T follicular helper cell (primary cell): ENCODE data around the gene TERB2.
"Not testable (repeated sequence)": the region's sequence is repeated elsewhere in the genome, so short reads cannot be mapped to it uniquely, and the experiment has no call there.

Experiments
- DNase-seq: peaks from one replicate; pipeline ENCODE4 v3.0.0-alpha.2; 2020; ENCODE audit warnings: low read depth
- total RNA-seq, 2 experiments: gene quantifications; one replicate each; lab custom pipeline; 2026; lab: John Stamatoyannopoulos, UW

TERB2 gene
- total RNA-seq = 0 reads per million in 2 experiments

GRCh38 chr15:44956388-44956787 is at the start of gene TERB2:
TSS of gene TERB2 (plus strand) at chr15:44956687. CDS start at chr15:44956719, 32 bp downstream.
- no peak for DNase-seq

- no peak for DNase-seq
Observed at GRCh38 chr15:44909423-44909822, 47.1 kb upstream of the TERB2 start.

- no peak for DNase-seq
Observed at GRCh38 chr15:44910981-44911625, 45.4 kb upstream of the TERB2 start.

GRCh38 chr15:44912186-44912585 is 44.3 kb upstream of the TERB2 start:
- DNase-seq = not testable (repeated sequence)

GRCh38 chr15:44912974-44913448 is 43.5 kb upstream of the TERB2 start:
- not testable (repeated sequence) for DNase-seq

- no peak for DNase-seq
Observed at GRCh38 chr15:44918136-44918535, 38.4 kb upstream of the TERB2 start.

GRCh38 chr15:44928658-44929057 is 27.8 kb upstream of the TERB2 start:
- DNase-seq = not testable (repeated sequence)

- not testable (repeated sequence) for DNase-seq
Observed at GRCh38 chr15:44930283-44930682, 26.2 kb upstream of the TERB2 start.

- DNase-seq = not testable (repeated sequence)
Observed at GRCh38 chr15:44958302-44958701, 1.8 kb downstream of the TERB2 start.

GRCh38 chr15:44968475-44968874 is 12.0 kb downstream of the TERB2 start:
- DNase-seq = no peak

- no peak for DNase-seq
Observed at GRCh38 chr15:44971036-44971435, 14.5 kb downstream of the TERB2 start.

- DNase-seq = not testable (repeated sequence)
Observed at GRCh38 chr15:44976183-44976582, 19.7 kb downstream of the TERB2 start.

GRCh38 chr15:44977781-44978180 is 21.3 kb downstream of the TERB2 start:
- DNase-seq = not testable (repeated sequence)

GRCh38 chr15:44979617-44980339 is 23.3 kb downstream of the TERB2 start:
- not testable (repeated sequence) for DNase-seq

- DNase-seq = not testable (repeated sequence)
Observed at GRCh38 chr15:44984144-44984543, 27.7 kb downstream of the TERB2 start.

GRCh38 chr15:44986346-44987055 is 30.0 kb downstream of the TERB2 start:
- DNase-seq = not testable (repeated sequence)

GRCh38 chr15:44987711-44988110 is 31.2 kb downstream of the TERB2 start:
- DNase-seq = not testable (repeated sequence)

- not testable (repeated sequence) for DNase-seq
Observed at GRCh38 chr15:44988184-44988869, 31.8 kb downstream of the TERB2 start.

- not testable (repeated sequence) for DNase-seq
Observed at GRCh38 chr15:44988870-44989219, 32.4 kb downstream of the TERB2 start.

- DNase-seq = not testable (repeated sequence)
Observed at GRCh38 chr15:44997632-44998031, 41.1 kb downstream of the TERB2 start.

GRCh38 chr15:44999105-44999504 is 42.6 kb downstream of the TERB2 start:
- DNase-seq = no peak

- not testable (repeated sequence) for DNase-seq
Observed at GRCh38 chr15:45001180-45001579, 44.7 kb downstream of the TERB2 start.
